Measurements from ENCODE around the gene TMEM151B. TPM values are rescaled to one million over a fixed set of nuclear protein-coding genes. Genes with fewer than 3 reads are reported as not detected.

TMEM151B gene
- total RNA-seq, 2 experiments from 2014 or later: 0.09 TPM; not detected in 1

Other genes with a start within 250 kb of the TMEM151B start
- 10 to 100 TPM; 29.5 to 43.3 TPM for gene MRPL14, start 143.0 kb upstream of the TMEM151B start, total RNA-seq
- 10 to 100 TPM; 10.9 to 15.2 TPM for gene TMEM63B, start 142.9 kb upstream of the TMEM151B start, total RNA-seq
- 1 to 10 TPM; 1.2 to 1.3 TPM for gene CAPN11, start 111.6 kb upstream of the TMEM151B start, total RNA-seq
- not detected for gene MYMX, start 53.5 kb upstream of the TMEM151B start, total RNA-seq
- gene SLC29A1, start 46.9 kb upstream of the TMEM151B start, total RNA-seq: 10 to 100 TPM; 59.8 to 98.3 TPM
- gene HSP90AB1, start 23.3 kb upstream of the TMEM151B start, total RNA-seq: 1,000 to 10,000 TPM; 2,120 to 2,263 TPM
- gene SLC35B2, start 12.9 kb upstream of the TMEM151B start, total RNA-seq: 10 to 100 TPM; 14.1 TPM
- 10 to 100 TPM; 17.2 to 19.9 TPM for gene NFKBIE, start 4.9 kb upstream of the TMEM151B start, total RNA-seq
- 10 to 100 TPM; 15.2 to 17.5 TPM for gene AARS2, start 42.9 kb downstream of the TMEM151B start, total RNA-seq
- not detected for gene SPATS1, start 72.2 kb downstream of the TMEM151B start, total RNA-seq
- 10 to 100 TPM; 25.1 to 28.9 TPM for gene CDC5L, start 117.3 kb downstream of the TMEM151B start, total RNA-seq